CD14-positive monocyte (primary cell): ENCODE measurements around the gene RP9. TPM values are rescaled to one million over a fixed set of nuclear protein-coding genes. Genes with fewer than 3 reads are reported as not detected.
A peak's percentile ranks its signal among the peaks of the same experiment; 100 is the strongest.
"Not testable (repeated sequence)": the region's sequence is repeated elsewhere in the genome, so short reads cannot be mapped to it uniquely, and the experiment has no call there.

Experiments
- DNase-seq, 3 donors: peaks; one replicate each; pipeline ENCODE4 v3.0.0-alpha.2; 2011 to 2022
- H2AFZ ChIP-seq: 2 replicates; pipeline ENCODE4 v1.6.0; 2012; ENCODE audit warnings: mild to moderate bottlenecking, low read depth, low read length, inconsistent platforms; ENCODE audit not compliant: insufficient read depth, poor library complexity, severe bottlenecking
- H3K27ac ChIP-seq, 2 donors: 1 replicate in 1 of 2; 2 replicates in 1 of 2; pipeline ENCODE4 v1.5.1; 2012 to 2013; ENCODE audit warnings: low read length in 2 of 2, control low read depth in 1 of 2, inconsistent platforms in 1 of 2, low read depth in 1 of 2, mild to moderate bottlenecking in 1 of 2
- H3K27me3 ChIP-seq, 2 donors: one replicate each; pipeline versions ENCODE4 v1.6.0 to v1.6.1; 2011 to 2013; ENCODE audit warnings: low read length in 2 of 2; ENCODE audit not compliant: control insufficient read depth in 2 of 2, insufficient read depth in 2 of 2
- H3K36me3 ChIP-seq, 2 donors: replicated peaks in 1 of 2; 1 replicate in 1 of 2; 2 replicates in 1 of 2; pipeline versions ENCODE4 v1.5.1 to v1.6.1; 2012 to 2013; ENCODE audit warnings: low read length in 2 of 2, control low read depth in 1 of 2, inconsistent platforms in 1 of 2, mild to moderate bottlenecking in 1 of 2; ENCODE audit not compliant: insufficient read depth in 2 of 2, control insufficient read depth in 1 of 2
- H3K4me1 ChIP-seq, 2 donors: 1 replicate in 1 of 2; 2 replicates in 1 of 2; pipeline versions ENCODE4 v1.5.1 to v1.6.1; 2012 to 2013; ENCODE audit warnings: low read length in 2 of 2, control low read depth in 1 of 2, inconsistent platforms in 1 of 2, mild to moderate bottlenecking in 1 of 2, moderate library complexity in 1 of 2; ENCODE audit not compliant: insufficient read depth in 2 of 2, control insufficient read depth in 1 of 2
- H3K4me2 ChIP-seq: replicated peaks from 2 replicates; pipeline ENCODE3; 2012; ENCODE audit warnings: low read length, moderate library complexity, mild to moderate bottlenecking; ENCODE audit not compliant: poor library complexity, severe bottlenecking; ENCODE audit errors: extremely low read depth
- H3K4me3 ChIP-seq, 3 experiments: fragments of 200-600 bp in 1 of 3; sonication (generic) in 1 of 3; replicated peaks in 1 of 3; 1 replicate in 2 of 3; 2 replicates in 1 of 3; pipeline ENCODE4 v1.5.1; 2011 to 2013; ENCODE audit warnings: low read length in 3 of 3, mild to moderate bottlenecking in 3 of 3, control low read depth in 2 of 3, low read depth in 2 of 3, inconsistent platforms in 1 of 3, moderate library complexity in 1 of 3
- H3K79me2 ChIP-seq: 2 replicates; pipeline ENCODE4 v1.6.0; 2012; ENCODE audit warnings: mild to moderate bottlenecking, control low read depth, inconsistent platforms, low read length, moderate library complexity; ENCODE audit not compliant: insufficient read depth
- H3K9ac ChIP-seq: 2 replicates; pipeline ENCODE4 v1.6.0; 2017; ENCODE audit warnings: low read length, mild to moderate bottlenecking; ENCODE audit not compliant: insufficient read depth, poor library complexity, severe bottlenecking
- H3K9me3 ChIP-seq, 2 donors: replicated peaks in 1 of 2; 1 replicate in 1 of 2; 2 replicates in 1 of 2; pipeline versions ENCODE4 v1.5.1 to v1.6.1; 2012 to 2013; ENCODE audit warnings: low read length in 2 of 2, control low read depth in 1 of 2; ENCODE audit not compliant: control insufficient read depth in 1 of 2, insufficient read depth in 1 of 2
- H4K20me1 ChIP-seq: 2 replicates; pipeline ENCODE4 v1.6.0; 2012; ENCODE audit warnings: mild to moderate bottlenecking, low read length, control low read depth, moderate library complexity; ENCODE audit not compliant: insufficient read depth
- H3K27ac Mint-ChIP-seq, 7 donors: one replicate each; pipeline ENCODE4 v1.8.0; 2020; ENCODE audit warnings: mild to moderate bottlenecking in 7 of 7, mixed read lengths in 7 of 7, moderate library complexity in 6 of 7, inconsistent platforms in 2 of 7
- H3K27me3 Mint-ChIP-seq, 3 donors: one replicate each; pipeline ENCODE4 v1.8.0; 2021 to 2022; ENCODE audit warnings: low read depth in 3 of 3, mild to moderate bottlenecking in 3 of 3, mixed read lengths in 3 of 3, moderate library complexity in 3 of 3, inconsistent platforms in 1 of 3
- H3K36me3 Mint-ChIP-seq, 2 donors: one replicate each; pipeline ENCODE4 v1.8.0; 2020; ENCODE audit warnings: mixed read lengths in 2 of 2, inconsistent platforms in 1 of 2, mild to moderate bottlenecking in 1 of 2
- H3K4me1 Mint-ChIP-seq: one replicate; pipeline ENCODE4 v1.8.0; 2020; ENCODE audit warnings: mild to moderate bottlenecking, mixed read lengths
- H3K4me3 Mint-ChIP-seq, 2 donors: one replicate each; pipeline ENCODE4 v1.8.0; 2020; ENCODE audit warnings: mild to moderate bottlenecking in 2 of 2, mixed read lengths in 2 of 2, moderate library complexity in 1 of 2
- H3K9me3 Mint-ChIP-seq, 7 donors: one replicate each; pipeline ENCODE4 v1.8.0; 2020 to 2022; ENCODE audit warnings: mixed read lengths in 7 of 7, mild to moderate bottlenecking in 6 of 7, moderate library complexity in 6 of 7, inconsistent platforms in 2 of 7
- CTCF ChIP-seq: fragments of 200-600 bp; IDR thresholded peaks from one replicate; pipeline ENCODE4 v1.8.0; 2022; ENCODE audit warnings: antibody characterized with exemption, mild to moderate bottlenecking
- WGBS: methylation state at CpG from one replicate; pipeline ENCODE4 v1.1.5; 2013; ENCODE audit warnings: missing lambda C conversion rate; ENCODE audit not compliant: insufficient coverage; 5-methylcytosine and 5-hydroxymethylcytosine counted together
- intact Hi-C, 2 donors: fragments of 100-400 bp; cut with micrococcal nuclease; formaldehyde crosslinking; loops; one replicate each; pipeline versions ENCODE4 v1.15.0 to v1.15.1; 2023
- polyA plus RNA-seq, 3 donors: library from polyadenylated mRNA; depleted of rRNA in 1 of 3; unstranded in 2 of 3; stranded (reverse) in 1 of 3; fragments of 300-500 nt in 2 of 3; fragments of >200 nt in 1 of 3; fragmentation: Illumina TruSeq in 2 of 3; gene quantifications; 1 replicate in 2 of 3; 2 replicates in 1 of 3; pipeline ENCODE4 v1.2.3, GENCODE V29; 2012 to 2021

The RP9 gene
- polyA plus RNA-seq, 3 donors, result 6.5 to 12.7 (median 8.7) TPM

- H3K36me3 ChIP-seq, result peaks cover 61 to 79% of the 10 kb centered on the region in 2 donors
Measured at GRCh38 chr7:33100770-33101169, 8.4 kb downstream of the RP9 start.

GRCh38 chr7:33099154-33099940 lies 9.9 kb downstream of the RP9 start:
- intact Hi-C loops, result no loop called here
- Histone ChIP-seq H3K9ac (no peak overlapping the region), H3K4me1 (no peaks in the 10 kb centered on the region), H3K27me3 (no peaks in the 10 kb centered on the region), H3K79me2 (peaks cover 14% of the 10 kb centered on the region), H3K4me2 (no peak overlapping the region), H2AFZ (no peak overlapping the region), H4K20me1 (peaks cover 24% of the 10 kb centered on the region), H3K9me3 (no peaks in the 10 kb centered on the region), H3K36me3 (peaks cover 69 to 91% of the 10 kb centered on the region in 2 donors), H3K4me3 (no peak overlapping the region), H3K27ac (no peak overlapping the region)
- Mint-ChIP-seq H3K36me3 (peaks cover 82 to 89% of the 10 kb centered on the region in 2 donors), H3K27me3 (peaks cover 0 to 2% (median 0%) of the 10 kb centered on the region in 3 donors), H3K4me1 (no peaks in the 10 kb centered on the region), H3K9me3 (no peaks in the 10 kb centered on the region), H3K4me3 (no peak overlapping the region), H3K27ac (peak overlapping the region in 2 of 7 donors; percentile 26 to 36)
- no peak for TF ChIP-seq CTCF
- WGBS, result 100% methylated on average over 2 of the region's 4 CpGs
- DNase-seq, result no peak

More at GRCh38 chr7:33100770-33101169, 8.4 kb downstream of the RP9 start:
- H3K9me3 ChIP-seq, result no peaks in the 10 kb centered on the region
- H3K27ac ChIP-seq, result no peak overlapping the region
- intact Hi-C loops, result no loop called here
- H3K27me3 ChIP-seq, result no peaks in the 10 kb centered on the region
- no peak overlapping the region for H3K4me2 ChIP-seq
- no peaks in the 10 kb centered on the region for H3K4me1 ChIP-seq
- TF ChIP-seq CTCF, result no peak
- Mint-ChIP-seq H3K27ac (peak overlapping the region in 1 of 7 donors; percentile 8), H3K9me3 (no peaks in the 10 kb centered on the region), H3K4me1 (no peaks in the 10 kb centered on the region), H3K36me3 (peaks cover 73 to 81% of the 10 kb centered on the region in 2 donors), H3K27me3 (peaks cover 0 to under 1% (median 0%) of the 10 kb centered on the region in 3 donors), H3K4me3 (no peak overlapping the region)
- peaks cover 28% of the 10 kb centered on the region for H3K79me2 ChIP-seq
- no peak overlapping the region for H3K9ac ChIP-seq
- no peak overlapping the region for H2AFZ ChIP-seq
- 100% methylated on average over 1 of the region's 3 CpGs for WGBS
- DNase-seq, result no peak
- peaks cover 38% of the 10 kb centered on the region for H4K20me1 ChIP-seq
- H3K4me3 ChIP-seq, result no peak overlapping the region

GRCh38 chr7:33094745-33095275 lies 14.4 kb downstream of the RP9 start:
- H3K27me3 ChIP-seq, H3K9ac ChIP-seq, H2AFZ ChIP-seq, H3K27ac Mint-ChIP-seq, DNase-seq, H3K4me1 Mint-ChIP-seq, H3K9me3 Mint-ChIP-seq, H3K4me1 ChIP-seq, H3K27ac ChIP-seq, H3K79me2 ChIP-seq, H3K4me3 ChIP-seq, H4K20me1 ChIP-seq, H3K4me3 Mint-ChIP-seq, H3K27me3 Mint-ChIP-seq, intact Hi-C loops, H3K9me3 ChIP-seq, H3K4me2 ChIP-seq: not testable (repeated sequence)
- peaks cover 62 to 64% of the 10 kb centered on the region in 2 donors for H3K36me3 Mint-ChIP-seq
- 100% methylated on average over 1 of the region's 6 CpGs for WGBS
- peaks cover 47 to 71% of the 10 kb centered on the region in 2 donors for H3K36me3 ChIP-seq
